PC-9 (cell line): ENCODE results near the gene AMDHD2. TPM values are rescaled to one million over a fixed set of nuclear protein-coding genes. Genes with fewer than 3 reads are reported as not detected.

Source experiments
- BruUV-seq: library from RNA; stranded (reverse); fragments of 400-500 nt; replicated peaks from 2 replicates; lab custom pipeline; 2021; lab: Mats Ljungman, UMichigan
- CTCF ChIA-PET: fragments of 300-600 bp; sonication (Branson Sonifier 250); formaldehyde crosslinking; loops from one replicate; lab custom pipeline; 2022; ENCODE audit warnings: antibody characterized with exemption; lab: Charles Lee
- POLR2A ChIA-PET: fragments of 300-600 bp; sonication (Branson Sonifier 250); formaldehyde crosslinking; loops from one replicate; lab custom pipeline; 2022; ENCODE audit warnings: antibody characterized with exemption; ENCODE audit not compliant: unreplicated experiment; lab: Charles Lee
- DNase-seq, 2 experiments: peaks; one replicate each; pipeline versions ENCODE4 v3.0.0 to v3.0.0-alpha.2; 2015 to 2022; ENCODE audit warnings: mixed read lengths in 1 of 2
- H2AFZ ChIP-seq: fragments of 200-600 bp; sonication (generic); 2 replicates; pipeline ENCODE4 v1.8.1; 2017; ENCODE audit warnings: antibody characterized with exemption
- H3F3A ChIP-seq: fragments of 200-600 bp; sonication (generic); 2 replicates; pipeline ENCODE4 v1.8.1; 2017; ENCODE audit warnings: antibody characterized with exemption, mild to moderate bottlenecking, low read depth; ENCODE audit not compliant: insufficient read depth
- H3K27ac ChIP-seq: fragments of 200-600 bp; sonication (generic); 2 replicates; pipeline ENCODE4 v1.6.1; 2016; ENCODE audit warnings: mixed run types
- H3K27me3 ChIP-seq: fragments of 200-600 bp; sonication (generic); 2 replicates; pipeline ENCODE4 v1.6.1; 2016; ENCODE audit warnings: low read depth, mixed run types; ENCODE audit not compliant: insufficient read depth
- H3K36me3 ChIP-seq: fragments of 200-600 bp; sonication (generic); 2 replicates; pipeline ENCODE4 v1.6.1; 2016; ENCODE audit warnings: low read depth, mixed run types
- H3K4me1 ChIP-seq: fragments of 200-600 bp; sonication (generic); replicated peaks from 2 replicates; pipeline ENCODE4 v1.6.1; 2016; ENCODE audit warnings: mixed run types; ENCODE audit not compliant: insufficient read depth
- H3K4me2 ChIP-seq: fragments of 200-600 bp; sonication (generic); 2 replicates; pipeline ENCODE4 v1.6.1; 2017; ENCODE audit warnings: mixed run types
- H3K4me3 ChIP-seq: fragments of 200-600 bp; sonication (generic); 2 replicates; pipeline ENCODE4 v1.6.1; 2016; ENCODE audit warnings: mixed run types
- H3K79me2 ChIP-seq: fragments of 200-600 bp; sonication (generic); 2 replicates; pipeline ENCODE4 v1.6.1; 2017; ENCODE audit warnings: low read depth, mixed run types
- H3K9me2 ChIP-seq: fragments of 200-600 bp; sonication (generic); 2 replicates; pipeline ENCODE4 v1.8.1; 2017; ENCODE audit warnings: mild to moderate bottlenecking; ENCODE audit not compliant: insufficient read depth
- H3K9me3 ChIP-seq: fragments of 200-600 bp; sonication (generic); 2 replicates; pipeline ENCODE4 v1.8.1; 2016; ENCODE audit warnings: low read depth; ENCODE audit not compliant: insufficient read depth
- H4K20me1 ChIP-seq: fragments of 200-600 bp; sonication (generic); 2 replicates; pipeline ENCODE4 v1.8.1; 2017; ENCODE audit not compliant: insufficient read depth
- CTCF ChIP-seq: fragments of 200-600 bp; sonication (generic); conservative IDR thresholded peaks from 2 replicates; pipeline ENCODE4 v1.6.1; 2017; ENCODE audit warnings: mixed run types, antibody characterized with exemption, mild to moderate bottlenecking, moderate library complexity
- EZH2 ChIP-seq: fragments of 200-600 bp; sonication (generic); IDR thresholded peaks from 2 replicates; pipeline ENCODE4 v1.8.0; 2017; ENCODE audit warnings: antibody characterized with exemption, low read depth
- intact Hi-C: fragments of 100-400 bp; cut with micrococcal nuclease; formaldehyde crosslinking; loops from one replicate; pipeline ENCODE4 v1.10.0; 2022; ENCODE audit not compliant: unreplicated experiment
- total RNA-seq: library from RNA; stranded (reverse); gene quantifications from 2 replicates; pipeline ENCODE4 v1.2.3, GENCODE V29; 2021

Gene AMDHD2
- total RNA-seq, 1 experiment from 2014 or later = 47.9 TPM

GRCh38 chr16:2513405-2514332 lies 6.5 kb upstream of the AMDHD2 start, which contains the start of gene ATP6V0C:
Gene ATP6V0C, plus strand, starts transcription at chr16:2513952. Its CDS starts 152 bp downstream, at chr16:2514104.
- intact Hi-C loops = no loop called here
- H3K79me2 ChIP-seq = peaks cover 48% of the 10 kb centered on the region
- H3K27me3 ChIP-seq = no peaks in the 10 kb centered on the region
- CTCF ChIA-PET = no interaction called here
- no peaks in the 10 kb centered on the region for H3K36me3 ChIP-seq
- peaks cover 22% of the 10 kb centered on the region for H3K4me1 ChIP-seq
- H3K4me2 ChIP-seq = peak within 1 kb of the TSS; percentile 100
- H4K20me1 ChIP-seq = peaks cover 42% of the 10 kb centered on the region
- H3K9me2 ChIP-seq = no peaks in the 10 kb centered on the region
- POLR2A ChIA-PET = interaction anchor here (0.6 kb wide), 1 partner anchor 261 kb away, joined by 3 read pairs; no protein-coding TSS in a partner anchor
- no peak for TF ChIP-seq EZH2
- TF ChIP-seq CTCF = no peak
- H3K4me3 ChIP-seq = peak within 1 kb of the TSS; percentile 80
- no TSS peak for BruUV-seq
- no peaks in the 10 kb centered on the region for H3K9me3 ChIP-seq
- H2AFZ ChIP-seq = peak within 1 kb of the TSS; percentile 75
- peak; percentile 76 to 96 for DNase-seq
- H3F3A ChIP-seq = peaks cover 15% of the 10 kb centered on the region; the same call in 1 of the 2 replicates
- H3K27ac ChIP-seq = peak within 1 kb of the TSS; percentile 86

GRCh38 chr16:2514333-2515179 lies 5.6 kb upstream of the AMDHD2 start:
- Histone ChIP-seq H3K9me2 (no peaks in the 10 kb centered on the region), H3K27ac (peak overlapping the region; percentile 86; the same call in 1 of the 2 replicates), H3K4me1 (peaks cover 25% of the 10 kb centered on the region), H3F3A (peaks cover 23% of the 10 kb centered on the region; the same call in 1 of the 2 replicates), H4K20me1 (peaks cover 51% of the 10 kb centered on the region), H3K27me3 (no peaks in the 10 kb centered on the region), H3K36me3 (no peaks in the 10 kb centered on the region; the same call in 1 of the 2 replicates), H3K4me2 (peak overlapping the region; percentile 100), H3K4me3 (peak overlapping the region; percentile 80), H3K9me3 (no peaks in the 10 kb centered on the region), H3K79me2 (peaks cover 57% of the 10 kb centered on the region), H2AFZ (no peak overlapping the region)
- CTCF ChIA-PET = interaction anchor here (0.5 kb wide), 1 partner anchor 423 kb away, joined by 3 read pairs; no protein-coding TSS in a partner anchor
- no TSS peak for BruUV-seq
- TF ChIP-seq CTCF = no peak
- no peak for TF ChIP-seq EZH2
- no peak for DNase-seq
- intact Hi-C loops = no loop called here
- POLR2A ChIA-PET = no interaction called here
